Smooth muscle cell (in vitro differentiated cells): ENCODE results near the gene F11. TPM values are rescaled to one million over a fixed set of nuclear protein-coding genes. Genes with fewer than 3 reads are reported as not detected.

Experiments used
- DNase-seq: peaks from one replicate; lab custom pipeline; 2025; ENCODE audit not compliant: unreplicated experiment; lab: John Stamatoyannopoulos, UW
- H2AFZ ChIP-seq: fragments of 200-600 bp; sonication (generic); 2 replicates; pipeline ENCODE4 v1.6.0; 2016; ENCODE audit warnings: antibody characterized with exemption, low read depth, mild to moderate bottlenecking
- H3F3A ChIP-seq: fragments of 200-600 bp; sonication (generic); 2 replicates; pipeline ENCODE4 v1.6.0; 2017; ENCODE audit warnings: antibody characterized with exemption, low read depth
- H3K27ac ChIP-seq: fragments of 200-600 bp; sonication (generic); 2 replicates; pipeline ENCODE4 v1.5.1; 2016; ENCODE audit warnings: low read depth, mild to moderate bottlenecking
- H3K27me3 ChIP-seq: fragments of 200-600 bp; sonication (generic); 2 replicates; pipeline ENCODE4 v1.6.1; 2016; ENCODE audit warnings: low read depth, mild to moderate bottlenecking
- H3K36me3 ChIP-seq: fragments of 200-600 bp; sonication (generic); 2 replicates; pipeline ENCODE4 v1.5.1; 2016; ENCODE audit warnings: low read depth
- H3K4me1 ChIP-seq: fragments of 200-600 bp; sonication (generic); 2 replicates; pipeline ENCODE4 v1.5.1; 2016; ENCODE audit warnings: low read depth
- H3K4me2 ChIP-seq: fragments of 200-600 bp; sonication (generic); 2 replicates; pipeline ENCODE4 v1.6.0; 2016; ENCODE audit warnings: mild to moderate bottlenecking
- H3K4me3 ChIP-seq: fragments of 200-600 bp; sonication (generic); 2 replicates; pipeline ENCODE4 v1.5.1; 2016; ENCODE audit warnings: mild to moderate bottlenecking
- H3K79me2 ChIP-seq: fragments of 200-600 bp; sonication (generic); 2 replicates; pipeline ENCODE4 v1.6.0; 2016; ENCODE audit warnings: low read depth, mild to moderate bottlenecking
- H3K9ac ChIP-seq: fragments of 200-600 bp; sonication (generic); 2 replicates; pipeline ENCODE4 v1.6.0; 2016; ENCODE audit warnings: low read depth
- H3K9me3 ChIP-seq: fragments of 200-600 bp; sonication (generic); replicated peaks from 2 replicates; pipeline ENCODE4 v1.5.1; 2016; ENCODE audit warnings: low read depth
- H4K20me1 ChIP-seq: fragments of 200-600 bp; sonication (generic); 2 replicates; pipeline ENCODE4 v1.6.0; 2016; ENCODE audit warnings: low read depth
- WGBS: methylation state at CpG from one replicate; pipeline ENCODE4 v1.1.7; 2016; ENCODE audit warnings: low lambda C conversion rate; 5-methylcytosine and 5-hydroxymethylcytosine counted together
- polyA plus RNA-seq: library from polyadenylated mRNA; unstranded; fragments of >200 nt; fragmentation: Nextera tagmentation; extraction: Ambion mirVana; gene quantifications from 2 replicates; pipeline ENCODE4 v1.2.1, GENCODE V29; 2016
- total RNA-seq: library from RNA; depleted of rRNA; stranded (reverse); fragments of >200 nt; gene quantifications from 2 replicates; pipeline ENCODE4 v1.2.3, GENCODE V29; 2014
- TF ChIP-seq, protein P1 (sequence below): fragments of 200-600 bp; sonication (generic); IDR thresholded peaks from 2 replicates; pipeline ENCODE4 v1.5.1; 2017; ENCODE audit warnings: borderline replicate concordance, mild to moderate bottlenecking, antibody characterized with exemption; ENCODE audit not compliant: insufficient read depth, poor library complexity, severe bottlenecking

The F11 gene
- total RNA-seq = not detected in 2 replicates
- not detected in 2 replicates for polyA plus RNA-seq

GRCh38 chr4:186265683-186266652 lies at the start of gene F11:
Gene F11 (plus strand): TSS chr4:186266189. CDS start chr4:186267137, 948 bp downstream.
- no peak within 1 kb of the TSS for H3K27ac ChIP-seq
- no peaks in the 10 kb centered on the region for H3K79me2 ChIP-seq
- H3K9me3 ChIP-seq = no peaks in the 10 kb centered on the region
- DNase-seq = no peak
- peaks cover 11% of the 10 kb centered on the region for H3K4me1 ChIP-seq
- H3F3A ChIP-seq = no peaks in the 10 kb centered on the region
- H2AFZ ChIP-seq = peak within 1 kb of the TSS; percentile 65
- no peaks in the 10 kb centered on the region for H4K20me1 ChIP-seq
- TF ChIP-seq, protein P1, sequence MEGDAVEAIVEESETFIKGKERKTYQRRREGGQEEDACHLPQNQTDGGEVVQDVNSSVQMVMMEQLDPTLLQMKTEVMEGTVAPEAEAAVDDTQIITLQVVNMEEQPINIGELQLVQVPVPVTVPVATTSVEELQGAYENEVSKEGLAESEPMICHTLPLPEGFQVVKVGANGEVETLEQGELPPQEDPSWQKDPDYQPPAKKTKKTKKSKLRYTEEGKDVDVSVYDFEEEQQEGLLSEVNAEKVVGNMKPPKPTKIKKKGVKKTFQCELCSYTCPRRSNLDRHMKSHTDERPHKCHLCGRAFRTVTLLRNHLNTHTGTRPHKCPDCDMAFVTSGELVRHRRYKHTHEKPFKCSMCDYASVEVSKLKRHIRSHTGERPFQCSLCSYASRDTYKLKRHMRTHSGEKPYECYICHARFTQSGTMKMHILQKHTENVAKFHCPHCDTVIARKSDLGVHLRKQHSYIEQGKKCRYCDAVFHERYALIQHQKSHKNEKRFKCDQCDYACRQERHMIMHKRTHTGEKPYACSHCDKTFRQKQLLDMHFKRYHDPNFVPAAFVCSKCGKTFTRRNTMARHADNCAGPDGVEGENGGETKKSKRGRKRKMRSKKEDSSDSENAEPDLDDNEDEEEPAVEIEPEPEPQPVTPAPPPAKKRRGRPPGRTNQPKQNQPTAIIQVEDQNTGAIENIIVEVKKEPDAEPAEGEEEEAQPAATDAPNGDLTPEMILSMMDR = no peak
- no peaks in the 10 kb centered on the region for H3K36me3 ChIP-seq
- 56% methylated on average over 10 of the region's 10 CpGs for WGBS
- peak within 1 kb of the TSS; percentile 76 for H3K4me2 ChIP-seq
- no peaks in the 10 kb centered on the region for H3K27me3 ChIP-seq
- peak within 1 kb of the TSS; percentile 19 for H3K4me3 ChIP-seq
- no peak within 1 kb of the TSS for H3K9ac ChIP-seq

GRCh38 chr4:186216465-186217024 lies 49.4 kb upstream of the F11 start:
- TF ChIP-seq, protein P1 = no peak
- no peak overlapping the region for H3K9ac ChIP-seq
- no peaks in the 10 kb centered on the region for H3F3A ChIP-seq
- H3K36me3 ChIP-seq = no peaks in the 10 kb centered on the region
- H3K27me3 ChIP-seq = peaks cover 5% of the 10 kb centered on the region
- no peaks in the 10 kb centered on the region for H3K79me2 ChIP-seq
- no peaks in the 10 kb centered on the region for H3K9me3 ChIP-seq
- no peak overlapping the region for H3K4me3 ChIP-seq
- H2AFZ ChIP-seq = no peak overlapping the region
- H4K20me1 ChIP-seq = no peaks in the 10 kb centered on the region
- no peak for DNase-seq
- no peak overlapping the region for H3K27ac ChIP-seq
- WGBS = 80% methylated on average over 8 of the region's 8 CpGs
- H3K4me2 ChIP-seq = no peak overlapping the region
- H3K4me1 ChIP-seq = no peaks in the 10 kb centered on the region

DNA sequence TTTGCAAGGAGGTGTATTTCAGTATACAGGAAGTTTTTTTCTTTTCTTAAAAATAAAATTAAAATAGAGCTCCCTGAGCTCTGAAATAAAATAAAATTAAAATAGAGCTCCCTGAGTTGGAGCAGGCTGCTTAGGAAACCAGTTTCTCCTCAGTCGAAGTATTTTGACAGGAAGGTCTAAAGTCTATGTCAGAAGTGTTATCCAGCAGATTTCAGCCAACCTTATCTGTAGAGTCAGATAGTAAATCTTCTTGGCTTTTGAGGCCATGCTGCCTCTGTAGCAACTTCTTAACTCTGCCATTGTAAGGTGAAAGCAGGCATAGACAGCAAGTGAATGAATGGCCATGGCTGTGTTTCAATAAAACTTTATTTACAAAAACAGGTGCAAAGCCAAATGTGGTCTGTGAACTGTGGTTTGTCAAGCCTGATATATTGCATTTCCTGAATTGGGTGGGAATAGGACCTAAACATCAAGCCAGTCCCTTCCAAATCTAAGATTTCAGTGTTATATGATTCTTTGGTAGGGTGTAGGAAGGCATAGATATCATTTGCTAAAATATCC lies 48.2 kb upstream of the F11 start:
- no peak overlapping the region for H3K4me2 ChIP-seq
- no peaks in the 10 kb centered on the region for H3K4me1 ChIP-seq
- no peaks in the 10 kb centered on the region for H3K9me3 ChIP-seq
- no peaks in the 10 kb centered on the region for H4K20me1 ChIP-seq
- H3K9ac ChIP-seq = no peak overlapping the region
- WGBS = 75% methylated on average over 1 of the region's 1 CpG
- no peaks in the 10 kb centered on the region for H3F3A ChIP-seq
- TF ChIP-seq, protein P1 = no peak
- H3K79me2 ChIP-seq = no peaks in the 10 kb centered on the region
- no peaks in the 10 kb centered on the region for H3K36me3 ChIP-seq
- no peak overlapping the region for H3K27ac ChIP-seq
- no peak overlapping the region for H3K4me3 ChIP-seq
- no peak overlapping the region for H2AFZ ChIP-seq
- H3K27me3 ChIP-seq = peaks cover 5% of the 10 kb centered on the region
- no peak for DNase-seq
